Measurements from ENCODE around the gene TFAP2A. TPM values are rescaled to one million over a fixed set of nuclear protein-coding genes. Genes with fewer than 3 reads are reported as not detected.

TFAP2A gene
- total RNA-seq, 2 donors from 2014 or later, result 0.27 to 0.99 TPM

GRCh38 chr6:10421158-10421920 lies 6.5 kb upstream of the TFAP2A start:
- Histone ChIP-seq H3K9me3 (no peaks in the 10 kb centered on the region), H3K27ac (no peak overlapping the region), H3K4me1 (peaks cover 7% of the 10 kb centered on the region), H3K27me3 (peaks cover 97% of the 10 kb centered on the region), H3K4me3 (no peak overlapping the region), H3K36me3 (no peaks in the 10 kb centered on the region), H3K9ac (ENCODE audit: low read depth in 2 of 2, low read length in 2 of 2) (no peak overlapping the region)
- DNase-seq, result no peak
- intact Hi-C loops (cut with DNase I), result loop anchor here (10.0 kb wide), 1 partner anchor 1167 kb away; no protein-coding TSS in a partner anchor
- TF ChIP-seq, protein P1, sequence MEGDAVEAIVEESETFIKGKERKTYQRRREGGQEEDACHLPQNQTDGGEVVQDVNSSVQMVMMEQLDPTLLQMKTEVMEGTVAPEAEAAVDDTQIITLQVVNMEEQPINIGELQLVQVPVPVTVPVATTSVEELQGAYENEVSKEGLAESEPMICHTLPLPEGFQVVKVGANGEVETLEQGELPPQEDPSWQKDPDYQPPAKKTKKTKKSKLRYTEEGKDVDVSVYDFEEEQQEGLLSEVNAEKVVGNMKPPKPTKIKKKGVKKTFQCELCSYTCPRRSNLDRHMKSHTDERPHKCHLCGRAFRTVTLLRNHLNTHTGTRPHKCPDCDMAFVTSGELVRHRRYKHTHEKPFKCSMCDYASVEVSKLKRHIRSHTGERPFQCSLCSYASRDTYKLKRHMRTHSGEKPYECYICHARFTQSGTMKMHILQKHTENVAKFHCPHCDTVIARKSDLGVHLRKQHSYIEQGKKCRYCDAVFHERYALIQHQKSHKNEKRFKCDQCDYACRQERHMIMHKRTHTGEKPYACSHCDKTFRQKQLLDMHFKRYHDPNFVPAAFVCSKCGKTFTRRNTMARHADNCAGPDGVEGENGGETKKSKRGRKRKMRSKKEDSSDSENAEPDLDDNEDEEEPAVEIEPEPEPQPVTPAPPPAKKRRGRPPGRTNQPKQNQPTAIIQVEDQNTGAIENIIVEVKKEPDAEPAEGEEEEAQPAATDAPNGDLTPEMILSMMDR (IDR thresholded peaks at IDR 0.05), result no peak

DNA sequence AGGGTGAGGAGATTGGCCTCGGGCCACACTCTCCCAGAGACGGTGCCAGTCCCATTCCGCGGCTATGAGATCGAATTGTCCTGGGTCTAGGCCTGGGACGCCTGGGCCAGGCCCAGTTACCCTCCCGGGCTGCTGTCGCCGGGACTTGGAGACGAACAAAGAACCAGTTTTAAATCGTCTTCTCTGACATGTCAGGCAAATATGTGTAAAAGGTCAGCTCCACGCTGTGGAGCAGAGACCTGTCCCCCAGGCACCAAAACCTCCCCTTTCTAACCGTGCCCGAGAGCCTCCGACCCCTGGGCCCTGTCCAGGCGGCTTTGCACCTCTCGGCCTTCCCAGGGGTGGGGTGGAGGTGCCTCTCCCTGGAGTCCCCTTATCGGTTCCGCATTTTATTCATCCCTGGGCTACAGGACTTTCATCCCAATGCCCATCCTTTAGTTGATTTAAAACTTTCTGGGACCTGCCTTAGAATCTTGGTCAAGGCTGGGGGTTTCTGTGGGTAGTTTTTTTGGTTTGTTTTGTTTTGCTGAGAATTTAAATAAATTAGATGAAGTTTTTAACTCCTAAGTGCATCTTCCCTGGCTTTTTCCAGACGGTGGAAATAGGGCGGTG lies 5.8 kb upstream of the TFAP2A start:
- Histone ChIP-seq H3K9ac (ENCODE audit: low read depth in 2 of 2, low read length in 2 of 2) (no peak overlapping the region), H3K9me3 (no peaks in the 10 kb centered on the region), H3K36me3 (no peaks in the 10 kb centered on the region), H3K27ac (no peak overlapping the region), H3K4me1 (peaks cover under 1% of the 10 kb centered on the region), H3K27me3 (peaks cover 97% of the 10 kb centered on the region), H3K4me3 (no peak overlapping the region)
- no peak for DNase-seq
- intact Hi-C loops (cut with DNase I), result loop anchor here (10.0 kb wide), 1 partner anchor 1166 kb away; no protein-coding TSS in a partner anchor
- TF ChIP-seq, protein P1 (IDR thresholded peaks at IDR 0.05), result no peak

GRCh38 chr6:10419749-10420545 lies 5.1 kb upstream of the TFAP2A start:
- DNase-seq, result no peak
- TF ChIP-seq, protein P1 (IDR thresholded peaks at IDR 0.05), result no peak
- no peaks in the 10 kb centered on the region for H3K9me3 ChIP-seq
- H3K27ac ChIP-seq, result no peak overlapping the region
- peaks cover 96% of the 10 kb centered on the region for H3K27me3 ChIP-seq
- H3K36me3 ChIP-seq, result no peaks in the 10 kb centered on the region
- intact Hi-C loops (cut with DNase I), result loop anchor here (10.0 kb wide), 1 partner anchor 1165 kb away; no protein-coding TSS in a partner anchor
- H3K4me1 ChIP-seq, result no peaks in the 10 kb centered on the region
- no peak overlapping the region for H3K4me3 ChIP-seq
- no peak overlapping the region for H3K9ac ChIP-seq (ENCODE audit: low read depth in 2 of 2, low read length in 2 of 2)

- H3K4me3 ChIP-seq, result no peak overlapping the region
- H3K36me3 ChIP-seq, result no peaks in the 10 kb centered on the region
- H3K9me3 ChIP-seq, result no peaks in the 10 kb centered on the region
- H3K27ac ChIP-seq, result no peak overlapping the region
- DNase-seq, result no peak
- TF ChIP-seq, protein P1 (IDR thresholded peaks at IDR 0.05), result no peak
- H3K27me3 ChIP-seq, result peaks cover 95% of the 10 kb centered on the region
- intact Hi-C loops (cut with DNase I), result no loop called here
- no peaks in the 10 kb centered on the region for H3K4me1 ChIP-seq
- H3K9ac ChIP-seq (ENCODE audit: low read depth in 2 of 2, low read length in 2 of 2), result no peak overlapping the region
These were observed 4.2 kb upstream of the TFAP2A start for GRCh38 chr6:10418862-10419748.
